HCT116 (cell line): ENCODE results near the gene TAF10. TPM values are rescaled to one million over a fixed set of nuclear protein-coding genes. Genes with fewer than 3 reads are reported as not detected.

Source experiments
- ATAC-seq: fragments of 200-7000 bp; cut with Tn5 transposase; 2 replicates; pipeline ENCODE4 v1.9.1; 2020; ENCODE audit warnings: mild to moderate bottlenecking, moderate library complexity
- BruUV-seq: library from RNA; stranded (reverse); fragments of 400-500 nt; replicated peaks from 2 replicates; lab custom pipeline; 2021; lab: Mats Ljungman, UMichigan
- CTCF ChIA-PET: fragments of 300-600 bp; sonication (Branson Sonifier 250); formaldehyde crosslinking; loops from one replicate; lab custom pipeline; 2021; ENCODE audit warnings: antibody characterized with exemption; lab: Charles Lee
- POLR2A ChIA-PET: fragments of 300-600, 350-600 bp; sonication (Branson Sonifier 250); formaldehyde crosslinking; loops from one replicate; lab custom pipeline; 2021; ENCODE audit warnings: antibody characterized with exemption; lab: Charles Lee
- RAD21 ChIA-PET, 2 experiments: fragments of 300-600 bp; sonication (Branson Sonifier 250); formaldehyde crosslinking; loops; one replicate each; lab custom pipeline; 2023; ENCODE audit warnings: low total read pairs in 2 of 2; ENCODE audit not compliant: uncharacterized antibody in 2 of 2, unreplicated experiment in 2 of 2, low non-redundant PET in 1 of 2; lab: Charles Lee
- DNase-seq: peaks from one replicate; pipeline ENCODE4 v3.0.0-alpha.2; 2010; ENCODE audit warnings: low read depth, low spot score
- H2AFZ ChIP-seq: fragments of 200-600 bp; shearing (Covaris generic), sonication (generic); 2 replicates; pipeline ENCODE4 v1.6.1; 2017; ENCODE audit warnings: low read depth, mixed run types, mixed read lengths, antibody characterized with exemption, low read length; ENCODE audit not compliant: poor library complexity, severe bottlenecking
- H3K27ac ChIP-seq: 2 replicates; pipeline ENCODE4 v1.5.1; 2012; ENCODE audit warnings: low read depth, low read length
- H3K27me3 ChIP-seq: fragments of 200-600 bp; sonication (generic); 2 replicates; pipeline ENCODE4 v1.6.1; 2016; ENCODE audit warnings: mixed run types, low read length, mixed read lengths; ENCODE audit not compliant: insufficient read depth
- H3K36me3 ChIP-seq, 2 experiments: fragments of 200-500 bp in 1 of 2; fragments of 200-600 bp in 1 of 2; sonication (Bioruptor generic) in 1 of 2; sonication (generic) in 1 of 2; 2 replicates each; pipeline versions ENCODE4 v1.5.1 to v1.6.1; 2014 to 2016; ENCODE audit warnings: low read length in 2 of 2, inconsistent platforms in 1 of 2, mixed read lengths in 1 of 2, mixed run types in 1 of 2; ENCODE audit not compliant: insufficient read depth in 2 of 2, control insufficient read depth in 1 of 2
- H3K4me1 ChIP-seq, 2 experiments: fragments of 200-600 bp in 1 of 2; sonication (generic) in 1 of 2; 2 replicates each; pipeline versions ENCODE4 v1.5.1 to v1.6.1; 2012 to 2017; ENCODE audit warnings: low read length in 2 of 2, inconsistent platforms in 1 of 2, mild to moderate bottlenecking in 1 of 2, mixed read lengths in 1 of 2, mixed run types in 1 of 2, moderate library complexity in 1 of 2; ENCODE audit not compliant: insufficient read depth in 2 of 2, control insufficient read depth in 1 of 2
- H3K4me2 ChIP-seq: fragments of 200-600 bp; sonication (generic); 2 replicates; pipeline ENCODE4 v1.6.1; 2017; ENCODE audit warnings: mixed run types, low read length, mixed read lengths
- H3K4me3 ChIP-seq, 2 experiments: fragments of 200-600 bp in 1 of 2; sonication (generic) in 1 of 2; replicated peaks in 1 of 2; 2 replicates each; pipeline ENCODE4 v1.5.1; 2011 to 2016; ENCODE audit warnings: low read length in 2 of 2, control low read depth in 1 of 2, low read depth in 1 of 2, mild to moderate bottlenecking in 1 of 2, mixed read lengths in 1 of 2, mixed run types in 1 of 2
- H3K79me2 ChIP-seq: fragments of 200-600 bp; sonication (generic); 2 replicates; pipeline ENCODE4 v1.6.1; 2017; ENCODE audit warnings: mild to moderate bottlenecking, mixed run types, low read length, moderate library complexity, mixed read lengths; ENCODE audit not compliant: insufficient read depth
- H3K9ac ChIP-seq: fragments of 200-600 bp; sonication (generic); 2 replicates; pipeline ENCODE4 v1.6.1; 2016; ENCODE audit warnings: low read length, mixed read lengths
- H3K9me2 ChIP-seq: fragments of 200-600 bp; sonication (generic), shearing (Covaris generic); 2 replicates; pipeline ENCODE4 v1.6.1; 2017; ENCODE audit warnings: mixed run types, mild to moderate bottlenecking, moderate library complexity; ENCODE audit not compliant: insufficient read depth
- H3K9me3 ChIP-seq, 2 experiments: fragments of 200-500 bp in 1 of 2; fragments of 200-600 bp in 1 of 2; sonication (Bioruptor generic) in 1 of 2; sonication (generic) in 1 of 2; 2 replicates each; pipeline ENCODE4 v1.6.1; 2014 to 2017; ENCODE audit warnings: low read length in 2 of 2, mixed read lengths in 2 of 2, inconsistent platforms in 1 of 2, low read depth in 1 of 2, mild to moderate bottlenecking in 1 of 2, mixed run types in 1 of 2, moderate library complexity in 1 of 2; ENCODE audit not compliant: control insufficient read depth in 1 of 2, insufficient read depth in 1 of 2
- H4K20me1 ChIP-seq: fragments of 200-600 bp; sonication (generic), shearing (Covaris generic); 2 replicates; pipeline ENCODE4 v1.6.1; 2017; ENCODE audit warnings: mixed run types, mild to moderate bottlenecking, moderate library complexity; ENCODE audit not compliant: insufficient read depth
- CBX3 ChIP-seq: IDR thresholded peaks from 2 replicates; pipeline ENCODE4 v1.6.1; 2012; ENCODE audit warnings: low read depth
- CEBPB ChIP-seq: IDR thresholded peaks from 2 replicates; pipeline ENCODE4 v1.6.1; 2012; ENCODE audit warnings: low read depth
- EGR1 ChIP-seq: IDR thresholded peaks from 2 replicates; pipeline ENCODE4 v1.6.1; 2012; ENCODE audit warnings: low read depth
- ELF1 ChIP-seq: IDR thresholded peaks from 2 replicates; pipeline ENCODE4 v1.6.1; 2012; ENCODE audit warnings: low read depth, borderline replicate concordance
- EZH2 ChIP-seq: fragments of 200-600 bp; sonication (generic); IDR thresholded peaks from 2 replicates; pipeline ENCODE4 v1.6.1; 2017; ENCODE audit warnings: antibody characterized with exemption, mixed run types
- EZH2phosphoT487 ChIP-seq: fragments of 200-600 bp; IDR thresholded peaks from 2 replicates; pipeline ENCODE4 v1.6.1; 2018; ENCODE audit warnings: antibody characterized with exemption, borderline replicate concordance
- FOSL1 ChIP-seq: IDR thresholded peaks from 2 replicates; pipeline ENCODE4 v1.6.1; 2012; ENCODE audit warnings: low read depth
- JUND ChIP-seq: IDR thresholded peaks from 2 replicates; pipeline ENCODE4 v1.6.1; 2012
- POLR2A ChIP-seq: IDR thresholded peaks from 2 replicates; pipeline ENCODE4 v1.7.0; 2011; ENCODE audit warnings: borderline replicate concordance; ENCODE audit not compliant: insufficient read depth, insufficient read length; ENCODE audit errors: extremely low read depth
- POLR2AphosphoS5 ChIP-seq: IDR thresholded peaks from 2 replicates; pipeline ENCODE4 v1.6.1; 2011; ENCODE audit warnings: mild to moderate bottlenecking, low read depth, low read length, moderate library complexity
- RAD21 ChIP-seq: IDR thresholded peaks from 2 replicates; pipeline ENCODE4 v1.6.1; 2012; ENCODE audit warnings: low read depth, mild to moderate bottlenecking
- SP1 ChIP-seq: IDR thresholded peaks from 2 replicates; pipeline ENCODE4 v1.6.1; 2012; ENCODE audit warnings: low read depth
- SRF ChIP-seq: IDR thresholded peaks from 2 replicates; pipeline ENCODE4 v1.6.1; 2012; ENCODE audit warnings: low read depth
- TCF7L2 ChIP-seq: IDR thresholded peaks from 2 replicates; pipeline ENCODE4 v1.7.0; 2011; ENCODE audit warnings: borderline replicate concordance, inconsistent platforms; ENCODE audit not compliant: insufficient read depth, insufficient read length; ENCODE audit errors: extremely low read depth
- ZFX ChIP-seq: fragments of 450-650 bp; IDR thresholded peaks from 2 replicates; pipeline ENCODE4 v1.6.1; 2017
- ZNF274 ChIP-seq: fragments of 200-500 bp; sonication (Bioruptor generic); IDR thresholded peaks from 2 replicates; pipeline ENCODE4 v1.6.1; 2014; ENCODE audit warnings: mild to moderate bottlenecking, low read depth, low read length, inconsistent platforms
- intact Hi-C: fragments of 100-400 bp; cut with micrococcal nuclease; formaldehyde crosslinking; loops from 2 replicates; pipeline ENCODE4 v1.10.0; 2022
- total RNA-seq: library from RNA; stranded (reverse); gene quantifications from one replicate; pipeline ENCODE4 v1.2.1, GENCODE V29; 2021; ENCODE audit not compliant: unreplicated experiment
- TF ChIP-seq, protein P1 (sequence below): IDR thresholded peaks from 2 replicates; pipeline ENCODE4 v1.6.1; 2012
- TF ChIP-seq, protein P2 (sequence below): IDR thresholded peaks from 2 replicates; pipeline ENCODE4 v1.6.1; 2012
- TF ChIP-seq, protein P3 (sequence below): IDR thresholded peaks from 2 replicates; pipeline ENCODE4 v1.6.1; 2011; ENCODE audit warnings: mild to moderate bottlenecking, low read length, moderate library complexity; ENCODE audit not compliant: insufficient replicate concordance; ENCODE audit errors: extremely low read depth
- TF ChIP-seq, protein P4 (sequence below), 3 experiments: fragments of 200-600 bp in 1 of 3; sonication (generic) in 1 of 3; IDR thresholded peaks in 2 of 3; conservative IDR thresholded peaks in 1 of 3; 2 replicates each; pipeline ENCODE4 v1.5.1; 2012 to 2017; ENCODE audit warnings: low read depth in 2 of 3, low read length in 2 of 3, antibody characterized with exemption in 1 of 3, borderline replicate concordance in 1 of 3, control low read depth in 1 of 3, mild to moderate bottlenecking in 1 of 3, mixed read lengths in 1 of 3, mixed run types in 1 of 3, moderate library complexity in 1 of 3; ENCODE audit not compliant: insufficient read depth in 1 of 3

Gene TAF10
- total RNA-seq, 1 experiment from 2014 or later = 151 TPM

DNA sequence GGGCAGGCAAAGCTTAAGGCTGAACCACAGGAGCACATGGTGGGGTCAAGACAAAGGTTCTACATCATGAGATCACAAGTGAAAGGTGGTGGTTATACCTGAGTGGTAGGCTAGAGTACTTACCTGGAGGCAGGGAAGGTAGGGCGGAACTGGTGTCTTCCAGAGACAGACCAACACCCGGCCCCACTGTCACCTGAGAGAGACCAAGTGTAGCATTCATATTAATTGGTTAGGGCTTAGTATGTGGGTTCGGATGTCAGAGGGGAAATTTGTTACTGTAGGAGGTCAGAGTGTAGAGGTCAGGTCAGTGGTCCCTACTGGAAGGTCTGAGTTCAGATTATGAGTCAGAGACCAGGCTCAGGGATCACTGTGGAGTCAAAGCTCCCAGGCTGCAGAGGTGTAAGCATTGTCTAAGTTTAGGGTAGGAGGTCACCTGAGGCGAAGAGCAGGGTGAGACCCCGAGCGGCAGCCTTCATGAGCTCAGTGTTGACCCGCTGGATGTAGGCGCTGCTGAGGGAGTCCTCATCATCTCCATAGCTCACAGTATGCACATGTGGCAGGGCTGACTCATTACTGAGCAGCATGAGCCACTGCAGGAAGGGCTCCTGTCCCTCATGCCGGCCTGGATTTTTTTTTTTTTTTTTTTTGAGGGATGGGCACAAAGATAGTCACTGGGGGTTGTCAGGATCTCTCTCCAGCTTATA lies 4.0 kb upstream of the TAF10 start:
- H3K36me3 ChIP-seq = peaks cover 0 to 9% of the 10 kb centered on the region in 2 experiments; a peak in 1 of 4 replicates
- H4K20me1 ChIP-seq = no peaks in the 10 kb centered on the region
- TF ChIP-seq, protein P1, sequence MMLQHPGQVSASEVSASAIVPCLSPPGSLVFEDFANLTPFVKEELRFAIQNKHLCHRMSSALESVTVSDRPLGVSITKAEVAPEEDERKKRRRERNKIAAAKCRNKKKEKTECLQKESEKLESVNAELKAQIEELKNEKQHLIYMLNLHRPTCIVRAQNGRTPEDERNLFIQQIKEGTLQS = no peak
- TF ChIP-seq EZH2phosphoT487 (no peak), POLR2A (no peak), FOSL1 (no peak), ZFX (no peak), RAD21 (no peak), CBX3 (no peak), ZNF274 (no peak), EZH2 (no peak), TCF7L2 (no peak), CEBPB (no peak), POLR2AphosphoS5 (no peak), SRF (no peak), EGR1 (no peak), JUND (no peak), SP1 (no peak), ELF1 (no peak)
- TF ChIP-seq, protein P2, sequence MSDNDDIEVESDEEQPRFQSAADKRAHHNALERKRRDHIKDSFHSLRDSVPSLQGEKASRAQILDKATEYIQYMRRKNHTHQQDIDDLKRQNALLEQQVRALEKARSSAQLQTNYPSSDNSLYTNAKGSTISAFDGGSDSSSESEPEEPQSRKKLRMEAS = no peak
- TF ChIP-seq, protein P3, sequence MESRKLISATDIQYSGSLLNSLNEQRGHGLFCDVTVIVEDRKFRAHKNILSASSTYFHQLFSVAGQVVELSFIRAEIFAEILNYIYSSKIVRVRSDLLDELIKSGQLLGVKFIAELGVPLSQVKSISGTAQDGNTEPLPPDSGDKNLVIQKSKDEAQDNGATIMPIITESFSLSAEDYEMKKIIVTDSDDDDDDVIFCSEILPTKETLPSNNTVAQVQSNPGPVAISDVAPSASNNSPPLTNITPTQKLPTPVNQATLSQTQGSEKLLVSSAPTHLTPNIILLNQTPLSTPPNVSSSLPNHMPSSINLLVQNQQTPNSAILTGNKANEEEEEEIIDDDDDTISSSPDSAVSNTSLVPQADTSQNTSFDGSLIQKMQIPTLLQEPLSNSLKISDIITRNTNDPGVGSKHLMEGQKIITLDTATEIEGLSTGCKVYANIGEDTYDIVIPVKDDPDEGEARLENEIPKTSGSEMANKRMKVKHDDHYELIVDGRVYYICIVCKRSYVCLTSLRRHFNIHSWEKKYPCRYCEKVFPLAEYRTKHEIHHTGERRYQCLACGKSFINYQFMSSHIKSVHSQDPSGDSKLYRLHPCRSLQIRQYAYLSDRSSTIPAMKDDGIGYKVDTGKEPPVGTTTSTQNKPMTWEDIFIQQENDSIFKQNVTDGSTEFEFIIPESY = no peak
- TF ChIP-seq, protein P4, sequence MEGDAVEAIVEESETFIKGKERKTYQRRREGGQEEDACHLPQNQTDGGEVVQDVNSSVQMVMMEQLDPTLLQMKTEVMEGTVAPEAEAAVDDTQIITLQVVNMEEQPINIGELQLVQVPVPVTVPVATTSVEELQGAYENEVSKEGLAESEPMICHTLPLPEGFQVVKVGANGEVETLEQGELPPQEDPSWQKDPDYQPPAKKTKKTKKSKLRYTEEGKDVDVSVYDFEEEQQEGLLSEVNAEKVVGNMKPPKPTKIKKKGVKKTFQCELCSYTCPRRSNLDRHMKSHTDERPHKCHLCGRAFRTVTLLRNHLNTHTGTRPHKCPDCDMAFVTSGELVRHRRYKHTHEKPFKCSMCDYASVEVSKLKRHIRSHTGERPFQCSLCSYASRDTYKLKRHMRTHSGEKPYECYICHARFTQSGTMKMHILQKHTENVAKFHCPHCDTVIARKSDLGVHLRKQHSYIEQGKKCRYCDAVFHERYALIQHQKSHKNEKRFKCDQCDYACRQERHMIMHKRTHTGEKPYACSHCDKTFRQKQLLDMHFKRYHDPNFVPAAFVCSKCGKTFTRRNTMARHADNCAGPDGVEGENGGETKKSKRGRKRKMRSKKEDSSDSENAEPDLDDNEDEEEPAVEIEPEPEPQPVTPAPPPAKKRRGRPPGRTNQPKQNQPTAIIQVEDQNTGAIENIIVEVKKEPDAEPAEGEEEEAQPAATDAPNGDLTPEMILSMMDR (IDR thresholded peaks at IDR 0.05 in 2 of 3, conservative IDR thresholded peaks at IDR 0.05 in 1 of 3; ENCODE audit: borderline replicate concordance in 1 of 3, insufficient read depth in 1 of 3, low read depth in 2 of 3, low read length in 2 of 3) = no peak
- no peaks in the 10 kb centered on the region for H3K9me2 ChIP-seq
- no peak overlapping the region for H3K4me2 ChIP-seq
- intact Hi-C loops = no loop called here
- ChIA-PET POLR2A (no interaction called here), CTCF (no interaction called here), RAD21 (no interaction called here)
- H3K9me3 ChIP-seq = no peaks in the 10 kb centered on the region
- H3K27me3 ChIP-seq = no peaks in the 10 kb centered on the region
- no peak overlapping the region for H2AFZ ChIP-seq
- H3K4me3 ChIP-seq = no peak overlapping the region
- peaks cover 19% of the 10 kb centered on the region for H3K79me2 ChIP-seq
- peaks cover 8 to 30% of the 10 kb centered on the region in 2 experiments for H3K4me1 ChIP-seq
- no peak overlapping the region for H3K9ac ChIP-seq
- DNase-seq (no peak), ATAC-seq (no peak)
- BruUV-seq = no TSS peak
- H3K27ac ChIP-seq = no peak overlapping the region
